Caco-2 (cell line): ENCODE data around the gene OXSR1. TPM values are rescaled to one million over a fixed set of nuclear protein-coding genes. Genes with fewer than 3 reads are reported as not detected.

Source experiments
- BruUV-seq: library from RNA; stranded (reverse); fragments of 400-500 nt; replicated peaks from 2 replicates; lab custom pipeline; 2021; lab: Mats Ljungman, UMichigan
- CTCF ChIA-PET: fragments of 300-600 bp; sonication (Branson Sonifier 250); formaldehyde crosslinking; loops from one replicate; lab custom pipeline; 2022; ENCODE audit warnings: antibody characterized with exemption; lab: Charles Lee
- POLR2A ChIA-PET: fragments of 300-600 bp; sonication (Branson Sonifier 250); formaldehyde crosslinking; loops from one replicate; lab custom pipeline; 2022; ENCODE audit warnings: antibody characterized with exemption; lab: Charles Lee
- DNase-seq, 2 experiments: peaks; one replicate each; pipeline versions ENCODE4 v3.0.0 to v3.0.0-alpha.2; 2020 to 2022
- H3K27me3 ChIP-seq: replicated peaks from 2 replicates; pipeline ENCODE4 v1.6.0; 2011; ENCODE audit warnings: low read length; ENCODE audit not compliant: control insufficient read depth, insufficient read depth
- H3K36me3 ChIP-seq: 2 replicates; pipeline ENCODE4 v1.5.1; 2011; ENCODE audit warnings: low read length; ENCODE audit not compliant: control insufficient read depth, insufficient read depth
- H3K4me1 ChIP-seq: fragments of 250-450 bp; sonication (Bioruptor Pico); 2 replicates; pipeline ENCODE4 v1.5.1; 2020; ENCODE audit warnings: mild to moderate bottlenecking
- H3K4me3 ChIP-seq: 2 replicates; pipeline ENCODE4 v1.5.1; 2011; ENCODE audit warnings: low read depth, mild to moderate bottlenecking, control low read depth, low read length
- H3K9me3 ChIP-seq: fragments of 250-450 bp; sonication (Bioruptor Pico); 2 replicates; pipeline ENCODE4 v1.5.1; 2020; ENCODE audit warnings: mild to moderate bottlenecking, moderate library complexity
- H3K27ac Mint-ChIP-seq: one replicate; pipeline ENCODE4 v1.8.0; 2022; ENCODE audit warnings: mixed read lengths; ENCODE audit not compliant: unreplicated experiment
- H3K27me3 Mint-ChIP-seq: one replicate; pipeline ENCODE4 v1.8.0; 2022; ENCODE audit warnings: mixed read lengths; ENCODE audit not compliant: insufficient read depth, unreplicated experiment
- H3K36me3 Mint-ChIP-seq: one replicate; pipeline ENCODE4 v1.8.0; 2022; ENCODE audit warnings: mild to moderate bottlenecking, mixed read lengths; ENCODE audit not compliant: insufficient read depth, unreplicated experiment
- H3K4me1 Mint-ChIP-seq: one replicate; pipeline ENCODE4 v1.8.0; 2022; ENCODE audit warnings: low read depth, mixed read lengths; ENCODE audit not compliant: unreplicated experiment
- H3K4me3 Mint-ChIP-seq: one replicate; pipeline ENCODE4 v1.8.0; 2022; ENCODE audit warnings: mild to moderate bottlenecking, moderate library complexity, mixed read lengths; ENCODE audit not compliant: unreplicated experiment
- H3K9me3 Mint-ChIP-seq: one replicate; pipeline ENCODE4 v1.8.0; 2022; ENCODE audit warnings: mixed read lengths; ENCODE audit not compliant: unreplicated experiment
- CTCF ChIP-seq, 2 experiments: fragments of 200-600 bp in 1 of 2; IDR thresholded peaks; 1 replicate in 1 of 2; 2 replicates in 1 of 2; pipeline versions ENCODE4 v1.5.1 to v1.8.0; 2011 to 2022; ENCODE audit warnings: antibody characterized with exemption in 1 of 2, control low read depth in 1 of 2, inconsistent platforms in 1 of 2, low read depth in 1 of 2, low read length in 1 of 2, mild to moderate bottlenecking in 1 of 2, moderate library complexity in 1 of 2; ENCODE audit not compliant: insufficient read depth in 1 of 2, severe bottlenecking in 1 of 2, unreplicated experiment in 1 of 2
- intact Hi-C: fragments of 100-400 bp; cut with micrococcal nuclease; formaldehyde crosslinking; loops from one replicate; pipeline ENCODE4 v1.10.0; 2022; ENCODE audit not compliant: unreplicated experiment
- total RNA-seq: library from RNA; stranded (reverse); gene quantifications from 2 replicates; pipeline ENCODE4 v1.2.3, GENCODE V29; 2022

The OXSR1 gene
- total RNA-seq, 1 experiment from 2014 or later = 39.2 TPM

DNA sequence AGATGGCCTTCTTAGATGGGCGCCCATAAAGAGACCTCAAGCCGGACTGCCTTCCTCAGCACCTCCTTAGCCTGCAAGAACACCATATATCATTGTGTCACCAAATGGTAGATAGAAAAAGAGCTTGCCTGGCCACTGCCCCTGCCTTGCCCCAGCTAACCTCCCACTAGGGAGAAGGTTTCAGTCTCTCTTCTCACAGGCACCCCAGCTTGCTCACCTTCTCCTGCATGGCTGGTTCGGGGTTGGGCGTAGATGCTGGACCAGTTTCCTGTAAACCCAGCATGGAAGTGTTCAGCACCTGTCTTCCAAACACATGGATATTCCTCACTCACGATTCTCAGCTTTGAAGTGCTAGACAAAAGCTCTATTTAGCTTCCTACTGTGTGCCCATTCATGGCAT is 113.5 kb downstream of the OXSR1 start:
- no peak overlapping the region for H3K4me3 ChIP-seq
- no peaks in the 10 kb centered on the region for H3K36me3 ChIP-seq
- Mint-ChIP-seq H3K36me3 (no peaks in the 10 kb centered on the region), H3K9me3 (no peaks in the 10 kb centered on the region), H3K27ac (no peak overlapping the region), H3K27me3 (no peaks in the 10 kb centered on the region), H3K4me3 (no peak overlapping the region), H3K4me1 (no peaks in the 10 kb centered on the region)
- H3K27me3 ChIP-seq = no peaks in the 10 kb centered on the region
- no peak for DNase-seq
- H3K9me3 ChIP-seq = no peaks in the 10 kb centered on the region
- no peaks in the 10 kb centered on the region for H3K4me1 ChIP-seq
- no TSS peak for BruUV-seq
- ChIA-PET CTCF (interaction anchor here (0.7 to 1.3 kb wide), 3 partner anchors 19 to 142 kb away, joined by 3 to 8 read pairs (median 4); partner anchors contain the start of gene ACAA1), POLR2A (no interaction called here)
- intact Hi-C loops = no loop called here
- TF ChIP-seq CTCF (IDR thresholded peaks at IDR 0.05; ENCODE audit: insufficient read depth in 1 of 2, low read depth in 1 of 2, low read length in 1 of 2, severe bottlenecking in 1 of 2, unreplicated experiment in 1 of 2) = no peak

GRCh38 chr3:38281895-38282686 is 116.8 kb downstream of the OXSR1 start, which contains the start of gene SLC22A14:
SLC22A14 (plus strand) TSS chr3:38282294; CDS start chr3:38306027, 23,733 bp downstream.
- Histone ChIP-seq H3K4me1 (no peaks in the 10 kb centered on the region), H3K4me3 (no peak within 1 kb of the TSS), H3K9me3 (no peaks in the 10 kb centered on the region), H3K27me3 (no peaks in the 10 kb centered on the region), H3K36me3 (no peaks in the 10 kb centered on the region)
- no peak for TF ChIP-seq CTCF (IDR thresholded peaks at IDR 0.05; ENCODE audit: insufficient read depth in 1 of 2, low read depth in 1 of 2, low read length in 1 of 2, severe bottlenecking in 1 of 2, unreplicated experiment in 1 of 2)
- ChIA-PET POLR2A (no interaction called here), CTCF (no interaction called here)
- H3K27me3 Mint-ChIP-seq = no peaks in the 10 kb centered on the region
- H3K36me3 Mint-ChIP-seq = no peaks in the 10 kb centered on the region
- H3K4me1 Mint-ChIP-seq = no peaks in the 10 kb centered on the region
- H3K9me3 Mint-ChIP-seq = no peaks in the 10 kb centered on the region
- H3K27ac Mint-ChIP-seq = no peak within 1 kb of the TSS
- intact Hi-C loops = no loop called here
- DNase-seq = no peak
- BruUV-seq = no TSS peak
- H3K4me3 Mint-ChIP-seq = no peak within 1 kb of the TSS

GRCh38 chr3:38283810-38284755 is 118.7 kb downstream of the OXSR1 start:
- Histone ChIP-seq H3K27me3 (no peaks in the 10 kb centered on the region), H3K4me3 (no peak overlapping the region), H3K36me3 (no peaks in the 10 kb centered on the region), H3K4me1 (no peaks in the 10 kb centered on the region), H3K9me3 (no peaks in the 10 kb centered on the region)
- intact Hi-C loops = no loop called here
- no peak for DNase-seq
- Mint-ChIP-seq H3K9me3 (peaks cover 3% of the 10 kb centered on the region), H3K4me1 (no peaks in the 10 kb centered on the region), H3K36me3 (no peaks in the 10 kb centered on the region), H3K4me3 (no peak overlapping the region), H3K27ac (no peak overlapping the region), H3K27me3 (peaks cover under 1% of the 10 kb centered on the region)
- POLR2A ChIA-PET = no interaction called here
- BruUV-seq = no TSS peak
- TF ChIP-seq CTCF (IDR thresholded peaks at IDR 0.05; ENCODE audit: insufficient read depth in 1 of 2, low read depth in 1 of 2, low read length in 1 of 2, severe bottlenecking in 1 of 2, unreplicated experiment in 1 of 2) = no peak
- CTCF ChIA-PET = no interaction called here
